NCI-H146 treated with DMSO at 0.1 percent for 48 hours (cell line): ENCODE data around the gene CAV3.
"Not testable (repeated sequence)": the region's sequence is repeated elsewhere in the genome, so short reads cannot be mapped to it uniquely, and the experiment has no call there.

ENCODE experiments used
- DNase-seq: peaks from one replicate; lab custom pipeline; 2025; ENCODE audit not compliant: unreplicated experiment; lab: John Stamatoyannopoulos, UW

The CAV3 gene

DNA sequence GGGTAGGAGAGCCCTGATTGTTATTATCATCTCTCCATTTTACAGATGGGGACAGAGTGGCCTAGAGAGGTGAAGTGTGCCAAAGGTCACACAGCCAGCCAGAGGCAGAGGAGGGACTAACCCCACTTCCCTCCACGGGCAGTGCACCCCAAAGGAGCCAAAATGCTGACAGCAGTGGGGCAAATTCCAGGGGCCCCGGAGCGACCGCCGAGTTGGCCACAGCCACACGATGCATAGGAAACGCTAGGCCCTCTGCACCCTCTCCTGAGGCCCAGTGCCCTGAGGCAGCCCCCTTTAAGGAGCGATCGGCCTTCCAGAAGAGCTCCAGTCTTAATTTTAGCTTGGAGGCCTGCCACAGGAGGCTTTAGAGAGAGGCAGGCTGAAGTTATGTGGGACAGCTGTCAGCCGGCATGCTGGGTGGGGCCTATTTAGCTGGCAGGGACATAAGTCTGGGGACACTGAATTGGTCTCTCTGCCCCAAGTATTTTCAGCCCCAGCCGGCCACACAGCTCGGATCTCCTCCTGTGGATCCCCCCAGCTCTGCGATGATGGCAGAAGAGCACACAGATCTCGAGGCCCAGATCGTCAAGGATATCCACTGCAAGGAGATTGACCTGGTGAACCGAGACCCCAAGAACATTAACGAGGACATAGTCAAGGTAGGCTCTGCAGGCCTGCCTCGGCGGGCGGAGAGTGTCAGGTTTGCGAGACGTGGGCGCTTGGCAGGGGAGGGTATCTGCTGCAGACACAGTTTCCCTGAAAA lies at the start of gene CAV3:
Gene CAV3 (plus strand): TSS at position 471 of the 763 bp plus-strand sequence. CDS start 75 bp downstream, at position 546.
- no peak for DNase-seq

DNA sequence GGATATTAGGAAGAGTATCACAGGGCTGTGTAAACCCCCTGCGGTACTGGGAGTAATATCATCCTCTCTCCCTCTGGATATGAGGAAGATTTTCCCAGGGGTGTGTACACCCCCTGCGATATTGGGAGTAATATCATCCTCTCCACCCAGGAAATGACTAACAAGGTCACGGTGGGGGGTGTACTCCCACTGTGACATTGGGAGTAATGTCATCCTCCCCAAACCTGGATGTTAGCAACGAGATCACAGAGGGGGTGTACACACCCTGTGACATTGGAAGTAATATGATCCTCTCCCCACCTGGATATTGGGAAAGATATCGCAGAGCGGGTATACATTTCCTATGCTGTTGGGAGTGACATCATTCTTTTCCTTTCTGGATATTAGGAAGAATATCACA lies 48.6 kb upstream of the CAV3 start:
- not testable (repeated sequence) for DNase-seq

DNA sequence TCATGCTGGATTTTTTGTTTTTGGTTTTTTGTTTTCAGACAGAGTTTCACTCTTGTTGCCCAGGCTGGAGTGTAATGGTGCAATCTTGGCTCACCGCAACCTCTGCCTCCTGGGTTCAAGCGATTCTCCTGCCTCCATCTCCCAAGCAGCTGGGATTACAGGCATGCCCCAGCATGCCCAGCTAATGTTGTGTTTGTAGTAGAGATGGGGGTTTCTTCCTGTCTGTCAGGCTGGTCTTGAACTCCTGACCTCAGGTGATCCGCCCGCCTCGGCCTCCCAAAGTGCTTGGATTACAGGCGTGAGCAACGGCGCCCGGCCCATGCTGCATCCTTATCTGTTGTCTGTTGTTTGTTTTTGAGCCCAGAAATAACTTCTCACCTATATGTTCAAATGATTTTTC lies 42.3 kb upstream of the CAV3 start:
- not testable (repeated sequence) for DNase-seq

DNA sequence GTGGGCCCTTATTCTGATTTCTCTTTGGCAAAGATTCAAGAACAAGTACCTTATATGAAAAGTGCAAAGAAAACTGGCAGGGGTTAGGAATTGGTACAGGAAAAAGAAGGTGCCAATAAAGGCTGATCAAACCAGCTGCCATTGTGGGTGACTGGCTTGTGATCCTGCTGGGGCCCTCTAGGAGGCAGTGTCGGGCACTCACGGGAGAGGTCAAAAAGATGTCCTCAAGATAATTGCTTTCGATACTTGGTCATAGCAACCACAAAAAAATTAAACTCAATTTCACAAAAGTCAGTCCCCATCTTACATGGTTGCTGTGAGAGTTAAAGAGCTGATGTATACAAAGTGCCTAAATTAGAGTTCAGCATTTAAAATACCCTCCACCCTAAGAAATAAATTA lies 31.0 kb upstream of the CAV3 start:
- no peak for DNase-seq

DNA sequence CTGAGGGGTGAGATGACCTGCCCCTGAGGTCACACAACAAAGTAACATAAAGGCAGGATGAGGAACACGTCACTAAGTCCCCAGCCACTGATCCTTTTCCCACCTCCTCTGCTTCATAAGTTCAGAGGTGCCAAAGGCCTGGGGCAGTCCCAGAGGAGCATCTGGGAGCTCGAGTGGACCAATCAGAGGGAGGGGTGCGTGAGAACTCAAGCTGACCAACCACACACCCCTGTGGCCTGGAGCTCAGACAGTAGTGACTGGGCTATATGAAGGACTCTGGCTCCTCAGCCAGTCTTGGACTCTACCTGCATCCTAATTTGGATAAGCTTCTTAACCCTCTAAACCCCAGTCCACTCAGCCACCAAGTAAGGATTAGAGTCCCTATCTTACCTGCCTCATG lies 28.0 kb upstream of the CAV3 start:
- no peak for DNase-seq

DNA sequence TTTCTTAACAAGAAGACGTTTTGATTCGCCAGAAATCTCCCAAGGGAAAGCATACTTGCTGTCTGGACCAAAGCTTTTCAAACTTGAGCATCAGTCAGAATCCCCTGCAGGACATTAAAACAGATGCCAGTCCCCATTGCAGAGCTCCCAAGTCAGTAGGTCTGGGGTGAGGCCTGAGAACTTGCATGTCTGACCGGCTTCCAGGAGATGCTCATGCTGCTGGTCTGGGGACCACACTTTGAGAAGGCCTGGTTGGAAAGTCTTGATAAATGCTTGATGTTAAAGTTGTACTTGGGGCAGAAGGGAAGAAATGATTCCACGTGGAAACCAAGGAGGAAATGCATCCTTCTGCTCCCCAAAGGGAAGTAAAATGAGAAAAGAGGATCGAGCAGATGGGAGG lies 24.3 kb upstream of the CAV3 start:
- no peak for DNase-seq

DNA sequence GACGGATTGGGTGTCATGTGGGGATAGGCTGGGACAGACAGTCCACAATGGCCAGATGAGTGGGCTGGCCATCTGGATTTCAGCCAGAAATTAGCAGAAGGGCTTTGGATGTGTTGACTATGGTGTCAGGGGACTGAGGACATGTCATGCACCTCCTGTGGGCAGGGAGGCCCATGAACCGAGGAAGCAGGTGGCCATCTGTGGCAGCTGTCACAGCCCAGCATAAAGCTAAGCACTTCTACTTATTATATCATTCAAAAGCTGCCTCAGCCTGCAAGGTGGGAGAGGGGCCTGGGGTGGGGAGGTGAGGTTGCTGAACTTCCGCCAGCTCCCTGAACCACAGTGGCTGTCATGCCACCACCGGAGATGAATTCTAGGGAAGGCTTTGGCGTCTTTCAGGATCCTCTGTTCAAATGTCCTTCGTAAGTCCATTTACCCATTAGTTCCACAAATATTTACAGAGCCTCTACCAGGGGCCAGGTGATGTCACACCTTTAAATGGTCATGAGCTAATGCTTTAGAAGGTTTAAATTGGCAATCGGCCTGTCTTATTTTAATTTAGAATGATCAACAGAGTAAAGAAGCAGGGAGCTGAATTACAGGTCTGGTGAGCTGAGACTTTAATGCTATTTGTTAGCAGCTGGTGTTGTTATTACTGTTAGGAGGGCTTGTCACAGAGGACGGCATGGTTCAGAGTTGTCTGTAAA lies 23.6 kb upstream of the CAV3 start:
- no peak for DNase-seq

DNA sequence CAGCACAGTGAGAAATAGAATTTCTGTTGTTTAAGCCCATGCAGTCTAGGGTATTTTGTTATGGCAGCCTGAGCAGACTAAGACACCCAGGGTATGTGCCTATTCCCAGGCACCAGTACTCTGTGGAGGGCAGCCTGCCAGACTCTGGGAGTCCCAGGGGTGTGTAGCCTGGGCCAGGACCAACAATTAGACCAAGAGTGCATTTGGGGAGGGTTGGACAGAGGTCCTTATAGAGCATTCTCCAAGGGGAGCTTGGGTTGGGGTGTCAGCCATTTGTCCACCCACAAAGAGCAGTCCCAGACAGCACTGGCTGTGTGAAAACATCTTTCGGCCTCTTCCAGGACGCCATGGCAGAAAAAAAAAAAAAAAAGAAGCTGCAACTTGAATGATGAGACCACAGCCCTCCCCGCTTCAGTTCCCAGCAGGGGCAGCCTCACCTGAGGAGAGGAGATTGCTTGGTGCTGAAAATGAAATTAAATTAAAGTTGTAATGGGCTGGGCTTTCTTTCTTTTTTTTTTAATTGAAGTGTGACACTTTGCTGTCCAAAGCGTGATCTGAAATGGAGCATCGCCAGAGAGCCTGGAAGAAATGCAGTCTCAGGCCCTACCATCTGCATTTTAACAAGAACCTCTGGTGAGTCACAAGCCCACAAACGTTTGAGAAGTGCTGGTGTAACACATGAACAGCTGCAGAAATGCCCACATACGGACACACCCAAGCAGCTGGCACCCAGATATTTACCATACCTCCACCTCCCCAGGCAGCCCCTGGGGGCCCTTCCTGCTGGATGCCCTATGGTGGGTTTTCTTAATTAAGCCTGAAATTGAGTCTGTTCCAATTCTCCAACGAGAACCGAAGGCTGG lies 21.3 kb upstream of the CAV3 start:
- no peak for DNase-seq

DNA sequence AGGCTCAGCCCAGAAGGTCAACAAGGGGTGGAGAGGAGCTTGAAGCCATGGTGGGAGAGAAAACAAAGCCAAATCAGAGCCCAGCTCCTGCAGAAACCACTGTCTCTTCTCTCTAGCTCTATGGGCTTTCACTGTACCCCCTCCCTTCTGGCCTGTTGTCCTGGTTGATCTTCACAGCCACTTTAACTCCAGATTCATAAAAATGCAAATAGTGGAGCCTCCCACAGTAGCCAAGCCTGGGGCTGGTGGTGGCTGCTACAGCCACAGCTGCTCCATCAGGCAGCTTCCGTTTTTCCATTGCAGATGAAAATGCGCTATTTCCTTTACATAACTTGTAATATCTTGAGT lies 20.7 kb upstream of the CAV3 start:
- no peak for DNase-seq

DNA sequence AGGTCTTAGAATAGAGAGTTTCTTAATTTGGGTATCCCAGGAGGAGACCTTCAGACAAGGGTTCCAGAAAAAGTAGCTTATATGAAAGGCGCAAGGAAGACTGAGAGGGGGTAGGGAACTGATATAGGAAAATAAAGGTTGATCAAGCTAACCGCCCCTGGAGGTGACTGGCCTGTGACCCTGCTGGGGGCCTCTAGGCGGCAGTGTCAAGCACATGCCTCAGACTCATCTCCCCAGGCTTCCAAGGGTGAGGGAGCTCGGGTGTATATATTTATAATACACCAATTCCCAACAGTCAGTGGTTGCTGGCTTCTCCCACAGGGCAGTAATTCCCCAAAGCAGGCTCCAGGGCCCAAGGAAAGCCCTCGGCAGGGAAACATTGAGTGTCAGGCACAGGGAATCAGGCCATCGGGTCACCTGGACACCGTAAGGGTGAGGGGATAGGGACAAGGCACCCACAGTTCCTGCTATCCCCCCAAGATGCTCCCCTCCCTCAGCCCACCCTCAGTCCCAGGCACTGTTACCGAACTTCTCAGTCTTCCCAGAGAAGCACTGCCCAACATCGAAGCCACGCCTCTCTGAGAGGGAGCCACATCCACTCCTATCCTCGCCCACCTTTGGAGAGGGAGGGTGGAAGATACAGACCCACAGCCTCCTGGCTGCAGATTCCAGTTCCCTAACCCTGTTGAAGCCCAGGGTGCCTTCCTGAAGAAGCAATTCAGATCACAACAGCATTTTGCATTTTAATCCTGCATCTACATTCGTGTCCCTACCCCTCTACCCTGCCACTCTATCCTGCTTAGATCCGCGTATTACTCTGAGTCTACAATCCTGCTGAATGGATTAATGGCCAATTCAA lies 19.5 kb upstream of the CAV3 start:
- no peak for DNase-seq

DNA sequence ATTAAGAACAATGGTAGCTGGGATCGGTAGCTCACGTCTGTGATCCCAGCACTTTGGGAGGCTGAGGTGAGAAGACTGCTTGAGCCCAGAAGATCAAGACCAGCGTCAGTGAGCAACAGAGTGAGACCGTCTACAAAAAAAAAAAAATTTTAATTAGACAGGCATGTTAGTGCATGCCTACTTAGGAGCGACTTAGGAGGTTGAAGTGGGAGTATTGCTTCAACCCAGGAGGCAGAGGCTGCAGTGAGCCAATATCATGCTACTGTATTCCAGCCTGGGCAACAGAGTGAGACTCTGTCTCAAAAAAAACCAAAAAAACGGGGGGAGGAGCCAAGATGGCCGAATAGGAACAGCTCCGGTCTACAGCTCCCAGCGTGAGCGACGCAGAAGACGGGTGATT lies 17.8 kb upstream of the CAV3 start:
- not testable (repeated sequence) for DNase-seq

DNA sequence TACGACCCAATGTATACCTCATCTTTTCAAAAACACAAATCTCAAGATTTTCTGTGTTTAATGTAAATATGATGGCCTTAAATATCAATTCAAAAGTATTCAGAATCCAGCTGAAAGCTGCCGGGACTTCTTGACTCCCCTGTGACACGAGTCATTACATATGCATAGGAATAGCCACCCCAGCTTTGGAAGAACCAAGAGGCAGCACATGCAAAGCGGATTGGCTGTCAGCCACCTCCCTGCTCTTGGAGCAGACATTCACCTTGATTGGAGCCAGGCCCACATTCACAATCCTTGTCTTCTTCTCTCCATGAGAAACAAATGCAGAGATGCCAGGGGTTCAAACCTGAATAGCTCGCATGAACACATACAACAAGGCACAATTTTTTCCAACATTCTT lies 10.8 kb upstream of the CAV3 start:
- no peak for DNase-seq

DNA sequence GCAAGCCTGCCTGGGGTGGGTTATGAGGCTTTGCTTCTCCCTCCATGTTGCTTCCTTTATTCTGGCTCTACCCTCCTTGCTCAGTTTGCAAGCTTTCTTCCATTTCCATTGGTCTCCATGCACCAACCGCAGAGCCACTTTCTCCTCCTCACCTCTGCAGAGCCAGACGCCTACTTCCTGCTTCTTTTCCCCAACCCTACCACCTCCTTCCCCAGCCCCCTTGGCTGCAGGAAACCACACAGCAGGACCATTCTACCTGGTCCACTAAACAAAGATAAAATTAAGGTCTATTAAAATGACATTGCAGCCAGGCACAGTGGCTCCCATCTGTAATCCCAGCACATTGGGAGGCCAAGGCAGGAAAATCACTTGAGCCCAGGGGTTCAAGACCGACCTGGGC lies 10.0 kb upstream of the CAV3 start:
- no peak for DNase-seq

DNA sequence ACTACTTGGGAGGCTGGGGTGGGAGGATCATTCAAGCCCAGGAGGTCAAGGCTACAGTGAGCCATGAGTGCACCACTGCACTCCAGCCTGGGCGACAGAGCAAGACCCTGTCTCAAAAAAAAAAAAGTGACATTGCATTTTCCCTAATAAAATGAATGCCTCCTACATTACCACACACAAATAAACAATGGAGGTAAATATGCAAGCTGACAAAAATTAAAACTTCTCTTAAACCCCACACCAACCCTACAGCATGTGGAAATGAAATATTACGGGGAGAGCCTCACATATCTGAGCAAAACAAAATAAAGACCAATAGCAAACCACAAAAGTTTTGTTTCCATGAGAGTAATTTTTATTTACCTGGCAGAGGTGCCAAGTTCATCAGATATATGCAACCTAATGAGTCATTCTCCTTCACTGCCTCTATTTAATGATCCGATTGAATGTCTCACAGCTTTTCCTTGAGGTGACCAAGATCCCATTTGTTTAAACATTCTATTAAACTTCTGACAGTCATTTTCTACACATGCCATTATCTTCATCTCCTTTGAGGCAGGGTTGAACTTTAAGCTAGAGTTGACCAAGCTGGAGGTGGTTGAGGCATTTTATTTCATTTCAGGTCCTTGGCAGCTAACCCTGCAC lies 9.4 kb upstream of the CAV3 start:
- DNase-seq, result no peak

DNA sequence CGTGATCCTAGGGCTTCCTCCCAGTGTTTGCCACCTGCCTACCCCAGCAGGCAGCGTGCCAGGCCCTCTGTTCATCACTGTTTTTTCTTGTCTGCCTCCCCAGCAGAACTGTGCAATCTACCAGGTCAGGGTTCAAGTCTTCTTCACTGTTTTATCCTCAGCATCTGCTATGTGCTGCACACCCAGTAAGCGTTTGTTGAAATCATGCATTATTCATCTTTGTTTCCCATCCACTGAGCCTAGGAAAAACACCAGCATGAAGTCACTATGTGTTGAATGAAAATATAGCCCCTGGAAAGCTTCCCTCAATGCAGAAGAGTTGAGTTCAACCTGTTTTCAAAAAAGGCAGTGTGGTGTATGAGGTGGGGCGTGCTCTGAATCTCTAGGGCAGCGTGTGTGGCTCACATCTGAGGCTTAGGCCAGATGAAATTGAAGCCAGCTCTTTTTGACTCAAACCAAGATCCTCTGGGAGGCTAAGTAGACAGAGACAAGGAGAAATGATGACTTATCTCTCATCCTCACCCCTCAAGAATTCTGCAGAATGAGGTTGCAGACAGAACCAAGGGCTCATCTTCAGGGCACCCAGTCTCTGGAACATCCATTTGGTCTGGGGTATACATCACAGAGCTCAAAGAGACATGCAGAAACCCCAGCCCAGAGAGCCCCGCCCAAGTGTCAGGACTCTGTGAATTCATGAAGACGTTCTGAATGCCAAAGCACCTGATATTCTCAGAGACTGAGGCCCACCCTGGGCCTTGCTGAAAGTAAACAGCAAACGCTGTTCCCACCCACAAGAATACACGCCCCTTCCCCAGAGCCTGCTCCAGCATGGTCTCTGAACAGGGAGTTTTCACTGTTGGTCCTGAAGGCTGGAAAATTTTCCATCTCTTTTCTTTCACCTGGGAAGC lies 5.7 kb upstream of the CAV3 start:
- no peak for DNase-seq

DNA sequence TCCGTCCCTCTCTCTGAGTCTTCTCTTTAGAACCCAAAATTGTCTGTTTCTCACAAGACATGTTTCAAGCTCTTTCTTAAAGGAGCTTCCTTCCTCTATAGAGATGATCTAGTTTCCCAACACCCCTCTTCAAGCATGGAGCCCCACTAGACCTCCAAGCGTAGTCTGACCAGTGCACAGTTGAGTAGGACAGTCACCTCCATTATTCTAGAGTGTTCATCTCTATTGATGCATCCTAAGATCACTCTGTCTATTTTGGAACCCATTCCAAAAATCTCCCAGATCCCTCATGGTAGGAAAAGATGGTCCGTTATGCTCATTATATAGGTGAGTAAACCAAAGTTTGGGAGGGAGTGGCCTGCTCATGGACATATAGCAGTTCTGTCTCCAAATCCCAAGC lies 4.1 kb upstream of the CAV3 start:
- no peak for DNase-seq

DNA sequence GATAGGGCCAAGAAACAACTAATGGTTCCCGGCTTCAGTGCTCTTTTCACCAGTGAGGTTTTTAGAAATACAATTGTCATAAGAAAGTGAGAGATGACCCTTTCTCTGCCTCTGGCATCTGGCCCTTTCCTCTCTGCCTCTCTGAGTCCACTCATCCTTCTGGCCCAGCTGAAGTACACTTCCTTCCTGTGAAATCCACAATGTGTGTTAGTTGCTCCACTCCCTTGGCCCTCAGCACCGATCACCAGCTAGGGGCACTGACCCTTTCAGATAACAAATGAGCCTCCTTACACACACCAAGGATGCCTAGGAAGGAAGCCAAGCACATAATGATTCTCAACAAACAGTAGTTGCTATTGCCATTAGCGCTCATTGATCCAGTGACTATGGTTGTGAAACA lies 2.9 kb upstream of the CAV3 start:
- DNase-seq, result no peak

DNA sequence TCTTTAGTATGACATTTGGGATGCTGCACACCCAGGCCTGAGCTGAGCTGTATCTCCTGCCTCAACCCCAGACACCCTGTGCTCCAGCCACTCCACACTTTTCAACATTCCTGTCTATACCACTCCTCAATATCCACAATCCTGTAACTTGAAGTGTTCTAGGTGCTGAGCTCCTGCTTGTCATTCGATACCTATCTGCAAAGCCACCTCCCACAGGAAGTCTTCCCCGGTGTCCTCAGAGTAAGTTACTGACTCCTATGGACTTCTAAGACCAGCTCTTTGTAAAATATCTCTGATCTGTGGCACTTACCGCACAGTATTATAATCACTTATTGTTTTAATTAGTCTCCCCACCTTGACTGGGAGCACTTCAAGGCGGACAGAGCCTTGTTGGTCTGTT lies 1.2 kb upstream of the CAV3 start:
- DNase-seq, result no peak

DNA sequence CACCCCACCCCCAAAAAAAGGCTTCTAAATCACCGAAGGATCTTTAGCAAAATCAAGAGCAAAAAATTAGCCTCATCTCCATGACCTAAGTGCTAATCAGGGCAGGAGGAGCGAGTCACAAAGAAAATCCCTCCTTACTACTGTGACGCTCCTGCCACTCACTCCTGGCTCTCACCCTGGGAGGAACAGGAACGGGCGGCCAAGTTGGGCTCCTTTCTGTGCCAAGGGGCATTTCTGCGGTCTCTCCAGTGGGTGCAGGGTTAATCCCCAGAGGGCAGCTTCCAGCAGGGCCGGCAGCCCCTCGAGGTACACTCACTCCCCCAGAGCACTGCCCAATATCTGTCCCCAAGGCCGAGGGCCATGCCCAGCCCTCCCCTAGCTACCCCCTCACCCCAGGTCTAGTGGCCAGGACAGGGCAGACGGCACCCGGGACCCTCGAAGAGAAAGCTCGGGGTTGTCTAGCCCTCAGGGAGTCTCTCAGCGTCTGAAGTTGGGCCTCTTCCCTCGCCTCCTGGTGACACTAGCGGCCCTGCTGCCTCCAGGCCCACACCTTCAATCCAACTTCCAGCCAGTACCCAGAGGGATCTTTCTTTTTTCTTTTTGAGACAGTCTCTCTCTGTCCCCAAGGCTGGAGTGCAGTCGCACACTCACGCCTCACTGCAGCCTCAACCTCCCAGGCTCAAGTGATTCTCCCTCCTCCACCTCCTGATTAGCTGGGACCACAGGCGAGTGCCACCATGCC lies 706 bp downstream of the CAV3 start:
- DNase-seq, result no peak
